GM18907 (cell line): ENCODE measurements around the gene ARFGAP1.
"Not testable (repeated sequence)": the region's sequence is repeated elsewhere in the genome, so short reads cannot be mapped to it uniquely, and the experiment has no call there.

Experiments
- ATAC-seq: cut with Tn5 transposase; IDR thresholded peaks from one replicate; pipeline ENCODE4 v1.9.1; 2021; ENCODE audit warnings: mild to moderate bottlenecking, moderate library complexity; ENCODE audit not compliant: unreplicated experiment

ARFGAP1 gene

GRCh38 chr20:63240004-63240403 is 32.6 kb upstream of the ARFGAP1 start:
- no peak for ATAC-seq

GRCh38 chr20:63241272-63241671 is 31.3 kb upstream of the ARFGAP1 start:
- no peak for ATAC-seq

GRCh38 chr20:63242736-63243135 is 29.9 kb upstream of the ARFGAP1 start:
- no peak for ATAC-seq

- ATAC-seq, result no peak
These were observed 28.9 kb upstream of the ARFGAP1 start for GRCh38 chr20:63243604-63244247.

GRCh38 chr20:63244468-63244867 is 28.1 kb upstream of the ARFGAP1 start:
- ATAC-seq, result no peak

GRCh38 chr20:63246490-63247288 is 25.9 kb upstream of the ARFGAP1 start:
- no peak for ATAC-seq

GRCh38 chr20:63247671-63248228 is 24.9 kb upstream of the ARFGAP1 start:
- no peak for ATAC-seq

- ATAC-seq, result no peak
These were observed 23.6 kb upstream of the ARFGAP1 start for GRCh38 chr20:63248835-63249591.

GRCh38 chr20:63249891-63250290 is 22.7 kb upstream of the ARFGAP1 start:
- ATAC-seq, result no peak

GRCh38 chr20:63251350-63251749 is 21.3 kb upstream of the ARFGAP1 start:
- not testable (repeated sequence) for ATAC-seq

GRCh38 chr20:63252284-63252711 is 20.3 kb upstream of the ARFGAP1 start:
- ATAC-seq, result no peak

- no peak for ATAC-seq
These were observed 19.6 kb upstream of the ARFGAP1 start for GRCh38 chr20:63253065-63253437.

GRCh38 chr20:63253438-63254231 is 19.0 kb upstream of the ARFGAP1 start:
- no peak for ATAC-seq

- no peak for ATAC-seq
These were observed 18.4 kb upstream of the ARFGAP1 start, which contains the start of gene NKAIN4 for GRCh38 chr20:63254232-63254605. NKAIN4 (minus strand) TSS chr20:63254463; CDS start chr20:63254450, 13 bp downstream.

- ATAC-seq, result no peak
These were observed 17.8 kb upstream of the ARFGAP1 start for GRCh38 chr20:63254606-63255384.

GRCh38 chr20:63255931-63256704 is 16.5 kb upstream of the ARFGAP1 start:
- ATAC-seq, result no peak

GRCh38 chr20:63256954-63257353 is 15.7 kb upstream of the ARFGAP1 start:
- no peak for ATAC-seq

GRCh38 chr20:63257629-63258028 is 15.0 kb upstream of the ARFGAP1 start:
- no peak for ATAC-seq

- ATAC-seq, result no peak
These were observed 13.8 kb upstream of the ARFGAP1 start for GRCh38 chr20:63258781-63259180.
